HEK293 (cell line): ENCODE results near the gene SSBP2.

Experiments used
- CTCF ChIA-PET: fragments of 350-600 bp; formaldehyde crosslinking; extraction: SDS; loops from one replicate; lab custom pipeline; 2021; ENCODE audit warnings: antibody characterized with exemption; lab: Yijun Ruan, JAX
- POLR2A ChIA-PET: fragments of 300-600 bp; formaldehyde crosslinking; extraction: SDS; loops from one replicate; lab custom pipeline; 2020; ENCODE audit warnings: antibody characterized with exemption, inconsistent platforms; lab: Yijun Ruan, JAX
- H3K27ac ChIP-seq: fragments of 200-500 bp; sonication (Bioruptor generic); 2 replicates; pipeline ENCODE4 v1.5.1; 2014; ENCODE audit warnings: low read depth, low read length, control low read depth, inconsistent platforms; ENCODE audit errors: extremely low read depth
- H3K36me3 ChIP-seq, 2 experiments: fragments of 200-500 bp in 1 of 2; sonication (Bioruptor generic) in 1 of 2; 1 replicate in 1 of 2; 2 replicates in 1 of 2; pipeline ENCODE4 v1.5.1; 2014 to 2017; ENCODE audit warnings: inconsistent platforms in 2 of 2, low read length in 2 of 2; ENCODE audit not compliant: control insufficient read depth in 2 of 2, insufficient read depth in 1 of 2
- H3K4me1 ChIP-seq: fragments of 200-500 bp; sonication (Bioruptor generic); 2 replicates; pipeline ENCODE4 v1.5.1; 2014; ENCODE audit warnings: mild to moderate bottlenecking, low read length, inconsistent platforms; ENCODE audit not compliant: control insufficient read depth, insufficient read depth
- H3K4me3 ChIP-seq: 2 replicates; pipeline ENCODE4 v1.5.1; 2011; ENCODE audit warnings: low read depth, mild to moderate bottlenecking, control low read depth, low read length, moderate library complexity
- H3K9me3 ChIP-seq: fragments of 200-500 bp; sonication (Bioruptor generic); 2 replicates; pipeline ENCODE4 v1.5.1; 2014; ENCODE audit warnings: low read depth, low read length, inconsistent platforms; ENCODE audit not compliant: control insufficient read depth, insufficient read depth
- HOXA7 ChIP-seq: sonication (generic); formaldehyde crosslinking; IDR thresholded peaks from 2 replicates; pipeline ENCODE4 v1.8.1; 2022; ENCODE audit warnings: missing genetic modification reagents, borderline replicate concordance
- IKZF3 ChIP-seq: fragments of 450-650 bp; IDR thresholded peaks from 2 replicates; pipeline ENCODE4 v1.5.0; 2018; ENCODE audit warnings: missing biosample characterization, mild to moderate bottlenecking, missing genetic modification characterization, moderate library complexity
- MZF1 ChIP-seq: fragments of 450-650 bp; formaldehyde crosslinking; IDR thresholded peaks from 2 replicates; pipeline ENCODE4 v1.5.1; 2017; ENCODE audit warnings: missing biosample characterization, missing genetic modification characterization, borderline replicate concordance
- ZBTB21 ChIP-seq: fragments of 450-650 bp; formaldehyde crosslinking; IDR thresholded peaks from 2 replicates; pipeline ENCODE4 v1.5.1; 2017; ENCODE audit warnings: missing biosample characterization, missing genetic modification characterization
- ZBTB8A ChIP-seq: fragments of 450-650 bp; formaldehyde crosslinking; IDR thresholded peaks from 2 replicates; pipeline ENCODE4 v1.5.1; 2016; ENCODE audit warnings: missing biosample characterization, missing genetic modification characterization
- ZNF121 ChIP-seq: fragments of 450-650 bp; formaldehyde crosslinking; IDR thresholded peaks from 2 replicates; pipeline ENCODE4 v1.5.1; 2016; ENCODE audit warnings: missing biosample characterization, missing genetic modification characterization
- ZNF140 ChIP-seq: fragments of 450-650 bp; formaldehyde crosslinking; IDR thresholded peaks from 2 replicates; pipeline ENCODE4 v1.5.1; 2016; ENCODE audit warnings: missing biosample characterization, missing genetic modification characterization
- ZNF19 ChIP-seq: fragments of 450-650 bp; formaldehyde crosslinking; IDR thresholded peaks from 2 replicates; pipeline ENCODE4; 2016; ENCODE audit warnings: missing biosample characterization, missing genetic modification characterization, low read depth
- ZNF2 ChIP-seq: fragments of 450-650 bp; formaldehyde crosslinking; IDR thresholded peaks from 2 replicates; pipeline ENCODE4 v1.5.1; 2016; ENCODE audit warnings: missing biosample characterization, missing genetic modification characterization
- ZNF214 ChIP-seq: fragments of 450-650 bp; formaldehyde crosslinking; IDR thresholded peaks from 2 replicates; pipeline ENCODE4 v1.5.1; 2017; ENCODE audit warnings: missing biosample characterization, mild to moderate bottlenecking, missing genetic modification characterization, borderline replicate concordance
- ZNF292 ChIP-seq: fragments of 450-650 bp; formaldehyde crosslinking; IDR thresholded peaks from 2 replicates; pipeline ENCODE4 v1.5.1; 2016; ENCODE audit warnings: low read depth, missing biosample characterization, missing genetic modification characterization, borderline replicate concordance
- ZNF335 ChIP-seq: fragments of 450-650 bp; formaldehyde crosslinking; conservative IDR thresholded peaks from 2 replicates; pipeline ENCODE4 v1.5.1; 2016; ENCODE audit warnings: missing biosample characterization, missing genetic modification characterization
- ZNF37A ChIP-seq: fragments of 450-650 bp; IDR thresholded peaks from 2 replicates; pipeline ENCODE4 v1.5.1; 2018; ENCODE audit warnings: missing biosample characterization, missing genetic modification characterization
- ZNF426 ChIP-seq: fragments of 450-650 bp; formaldehyde crosslinking; IDR thresholded peaks from 2 replicates; pipeline ENCODE4 v1.5.1; 2017; ENCODE audit warnings: missing biosample characterization, missing genetic modification characterization, mild to moderate bottlenecking, inconsistent platforms, moderate library complexity
- ZNF549 ChIP-seq: fragments of 450-650 bp; IDR thresholded peaks from 2 replicates; pipeline ENCODE4 v1.5.1; 2018; ENCODE audit warnings: missing biosample characterization, missing genetic modification characterization, mild to moderate bottlenecking, inconsistent platforms, moderate library complexity
- ZNF555 ChIP-seq: fragments of 450-650 bp; formaldehyde crosslinking; conservative IDR thresholded peaks from 2 replicates; pipeline ENCODE4 v1.5.1; 2017; ENCODE audit warnings: missing biosample characterization, mild to moderate bottlenecking, missing genetic modification characterization, inconsistent platforms
- ZNF558 ChIP-seq: fragments of 450-650 bp; formaldehyde crosslinking; IDR thresholded peaks from 2 replicates; pipeline ENCODE4 v1.5.1; 2016; ENCODE audit warnings: missing biosample characterization, missing genetic modification characterization
- ZNF561 ChIP-seq: fragments of 450-650 bp; IDR thresholded peaks from 2 replicates; pipeline ENCODE4 v1.5.1; 2018; ENCODE audit warnings: missing biosample characterization, missing genetic modification characterization, borderline replicate concordance
- ZNF596 ChIP-seq: fragments of 450-650 bp; IDR thresholded peaks from 2 replicates; pipeline ENCODE4 v1.5.0; 2018; ENCODE audit warnings: missing biosample characterization, mild to moderate bottlenecking, missing genetic modification characterization, moderate library complexity
- ZNF677 ChIP-seq: fragments of 450-650 bp; IDR thresholded peaks from 2 replicates; pipeline ENCODE4 v1.5.0; 2018; ENCODE audit warnings: missing biosample characterization, mild to moderate bottlenecking, missing genetic modification characterization, moderate library complexity
- ZNF747 ChIP-seq: fragments of 450-650 bp; formaldehyde crosslinking; IDR thresholded peaks from 2 replicates; pipeline ENCODE4 v1.5.1; 2016; ENCODE audit warnings: missing biosample characterization, missing genetic modification characterization
- ZNF768 ChIP-seq: fragments of 450-650 bp; formaldehyde crosslinking; IDR thresholded peaks from 2 replicates; pipeline ENCODE4 v1.5.1; 2018; ENCODE audit warnings: missing biosample characterization, mild to moderate bottlenecking, missing genetic modification characterization
- ZNF776 ChIP-seq: fragments of 450-650 bp; formaldehyde crosslinking; IDR thresholded peaks from 2 replicates; pipeline ENCODE4 v1.5.0; 2017; ENCODE audit warnings: missing biosample characterization, missing genetic modification characterization, borderline replicate concordance
- ZSCAN23 ChIP-seq: fragments of 450-650 bp; formaldehyde crosslinking; IDR thresholded peaks from 2 replicates; pipeline ENCODE4 v1.5.1; 2016; ENCODE audit warnings: missing biosample characterization, missing genetic modification characterization
- TF ChIP-seq, protein P1 (sequence below): fragments of 450-650 bp; formaldehyde crosslinking; optimal IDR thresholded peaks from 2 replicates; pipeline ENCODE3; 2016; ENCODE audit warnings: missing biosample characterization, mild to moderate bottlenecking, missing genetic modification characterization
- TF ChIP-seq, protein P2 (sequence below): fragments of 450-650 bp; formaldehyde crosslinking; conservative IDR thresholded peaks from 2 replicates; pipeline ENCODE4 v1.5.1; 2016; ENCODE audit warnings: low read depth, missing biosample characterization, missing genetic modification characterization
- TF ChIP-seq, protein P3 (sequence below): fragments of 450-650 bp; formaldehyde crosslinking; IDR thresholded peaks from 2 replicates; pipeline ENCODE4 v1.5.1; 2016; ENCODE audit warnings: missing biosample characterization, missing genetic modification characterization
- TF ChIP-seq, protein P4 (sequence below): fragments of 450-650 bp; formaldehyde crosslinking; IDR thresholded peaks from 2 replicates; pipeline ENCODE4; 2016; ENCODE audit warnings: missing biosample characterization, missing genetic modification characterization

The SSBP2 gene

DNA sequence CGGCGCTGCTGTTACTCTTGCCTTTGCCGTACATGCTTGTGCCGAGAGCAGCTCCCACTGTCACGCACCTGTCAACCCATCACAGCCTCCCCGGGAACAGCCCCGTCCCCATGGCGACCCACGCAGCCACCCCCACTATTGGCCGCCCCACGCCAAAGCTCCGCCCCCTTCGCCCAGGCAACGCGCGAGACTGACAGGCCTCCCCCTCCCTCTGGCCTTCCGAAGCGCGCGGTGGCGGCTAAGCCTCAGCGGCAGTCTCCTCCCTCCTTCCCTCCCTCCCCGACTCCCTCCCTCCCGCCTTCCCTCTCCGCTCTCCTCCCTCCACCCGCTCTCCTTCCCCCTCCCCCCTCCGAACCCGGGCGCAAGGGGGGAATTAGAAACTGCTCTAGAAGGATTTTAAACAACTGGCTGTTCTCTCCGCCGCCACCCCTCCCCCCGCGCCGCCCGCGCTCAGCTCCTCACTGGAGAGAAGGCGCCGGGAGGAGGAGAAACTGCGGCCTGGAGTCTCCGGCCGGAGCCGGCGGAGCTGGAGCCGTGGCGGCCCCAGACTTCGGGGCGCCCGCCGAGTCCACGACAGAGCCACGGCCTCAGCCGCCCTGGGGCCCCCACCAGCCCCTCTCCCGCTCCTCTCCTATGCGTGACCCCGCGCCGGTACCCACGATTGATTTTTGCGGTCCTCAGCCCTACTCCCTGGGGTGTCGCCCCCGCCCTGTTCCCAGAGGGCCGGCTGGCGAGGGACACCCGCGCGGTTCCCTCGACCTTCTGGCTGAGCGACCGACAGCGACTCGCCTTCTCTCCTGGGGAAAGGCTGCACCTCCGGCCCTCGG, at the start of gene SSBP2:
SSBP2 (minus strand) TSS at position 89 of the 827 bp plus-strand sequence; CDS start at position 34, 55 bp downstream.
- no peaks in the 10 kb centered on the region for H3K36me3 ChIP-seq
- H3K4me3 ChIP-seq, result peak within 1 kb of the TSS; percentile 95
- H3K27ac ChIP-seq, result peak within 1 kb of the TSS; percentile 86
- no peaks in the 10 kb centered on the region for H3K9me3 ChIP-seq
- ChIA-PET CTCF (interaction anchor here (1.0 to 1.9 kb wide), 3 partner anchors 100 to 415 kb away, joined by 3 to 9 read pairs (median 4); no protein-coding TSS in a partner anchor), POLR2A (interaction anchor here (0.7 to 3.5 kb wide), 15 partner anchors 8 to 415 kb away, joined by 3 to 142 read pairs (median 4); partner anchors contain the start of gene ATG10)
- 0 out of 2 replicates have a peak, but pooled peaks cover 6% of the 10 kb centered on the region for H3K4me1 ChIP-seq
- TF ChIP-seq ZNF426, result no peak
- no peak for TF ChIP-seq ZNF549 (tag by site-specific recombination)
- TF ChIP-seq, protein P1, sequence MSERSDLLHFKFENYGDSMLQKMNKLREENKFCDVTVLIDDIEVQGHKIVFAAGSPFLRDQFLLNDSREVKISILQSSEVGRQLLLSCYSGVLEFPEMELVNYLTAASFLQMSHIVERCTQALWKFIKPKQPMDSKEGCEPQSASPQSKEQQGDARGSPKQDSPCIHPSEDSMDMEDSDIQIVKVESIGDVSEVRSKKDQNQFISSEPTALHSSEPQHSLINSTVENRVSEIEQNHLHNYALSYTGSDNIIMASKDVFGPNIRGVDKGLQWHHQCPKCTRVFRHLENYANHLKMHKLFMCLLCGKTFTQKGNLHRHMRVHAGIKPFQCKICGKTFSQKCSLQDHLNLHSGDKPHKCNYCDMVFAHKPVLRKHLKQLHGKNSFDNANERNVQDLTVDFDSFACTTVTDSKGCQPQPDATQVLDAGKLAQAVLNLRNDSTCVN, result peak; percentile 92
- TF ChIP-seq ZNF561, result peak; percentile 86; the same call in 1 of the 2 replicates
- peak; percentile 97 for TF ChIP-seq ZSCAN23
- TF ChIP-seq IKZF3 (tag by site-specific recombination), result peak; percentile 91
- TF ChIP-seq, protein P2, sequence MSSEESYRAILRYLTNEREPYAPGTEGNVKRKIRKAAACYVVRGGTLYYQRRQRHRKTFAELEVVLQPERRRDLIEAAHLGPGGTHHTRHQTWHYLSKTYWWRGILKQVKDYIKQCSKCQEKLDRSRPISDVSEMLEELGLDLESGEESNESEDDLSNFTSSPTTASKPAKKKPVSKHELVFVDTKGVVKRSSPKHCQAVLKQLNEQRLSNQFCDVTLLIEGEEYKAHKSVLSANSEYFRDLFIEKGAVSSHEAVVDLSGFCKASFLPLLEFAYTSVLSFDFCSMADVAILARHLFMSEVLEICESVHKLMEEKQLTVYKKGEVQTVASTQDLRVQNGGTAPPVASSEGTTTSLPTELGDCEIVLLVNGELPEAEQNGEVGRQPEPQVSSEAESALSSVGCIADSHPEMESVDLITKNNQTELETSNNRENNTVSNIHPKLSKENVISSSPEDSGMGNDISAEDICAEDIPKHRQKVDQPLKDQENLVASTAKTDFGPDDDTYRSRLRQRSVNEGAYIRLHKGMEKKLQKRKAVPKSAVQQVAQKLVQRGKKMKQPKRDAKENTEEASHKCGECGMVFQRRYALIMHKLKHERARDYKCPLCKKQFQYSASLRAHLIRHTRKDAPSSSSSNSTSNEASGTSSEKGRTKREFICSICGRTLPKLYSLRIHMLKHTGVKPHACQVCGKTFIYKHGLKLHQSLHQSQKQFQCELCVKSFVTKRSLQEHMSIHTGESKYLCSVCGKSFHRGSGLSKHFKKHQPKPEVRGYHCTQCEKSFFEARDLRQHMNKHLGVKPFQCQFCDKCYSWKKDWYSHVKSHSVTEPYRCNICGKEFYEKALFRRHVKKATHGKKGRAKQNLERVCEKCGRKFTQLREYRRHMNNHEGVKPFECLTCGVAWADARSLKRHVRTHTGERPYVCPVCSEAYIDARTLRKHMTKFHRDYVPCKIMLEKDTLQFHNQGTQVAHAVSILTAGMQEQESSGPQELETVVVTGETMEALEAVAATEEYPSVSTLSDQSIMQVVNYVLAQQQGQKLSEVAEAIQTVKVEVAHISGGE (tag by site-specific recombination), result 0 out of 2 replicates have a peak, but pooled peaks have one; percentile 41
- no peak for TF ChIP-seq HOXA7
- TF ChIP-seq ZNF677 (tag by site-specific recombination), result no peak
- TF ChIP-seq ZNF19, result no peak
- TF ChIP-seq ZNF768, result no peak
- TF ChIP-seq ZNF2, result peak; percentile 76
- peak; percentile 81 for TF ChIP-seq ZNF335
- peak; percentile 92 for TF ChIP-seq ZBTB8A (tag by site-specific recombination)
- peak; percentile 76 for TF ChIP-seq ZNF558
- TF ChIP-seq ZNF596 (tag by site-specific recombination), result no peak; the same call in 1 of the 2 replicates
- no peak for TF ChIP-seq ZNF292
- TF ChIP-seq ZNF555 (tag by site-specific recombination), result no peak
- no peak for TF ChIP-seq ZNF214 (tag by site-specific recombination)
- TF ChIP-seq ZNF121 (tag by site-specific recombination), result peak; percentile 60
- TF ChIP-seq, protein P3, sequence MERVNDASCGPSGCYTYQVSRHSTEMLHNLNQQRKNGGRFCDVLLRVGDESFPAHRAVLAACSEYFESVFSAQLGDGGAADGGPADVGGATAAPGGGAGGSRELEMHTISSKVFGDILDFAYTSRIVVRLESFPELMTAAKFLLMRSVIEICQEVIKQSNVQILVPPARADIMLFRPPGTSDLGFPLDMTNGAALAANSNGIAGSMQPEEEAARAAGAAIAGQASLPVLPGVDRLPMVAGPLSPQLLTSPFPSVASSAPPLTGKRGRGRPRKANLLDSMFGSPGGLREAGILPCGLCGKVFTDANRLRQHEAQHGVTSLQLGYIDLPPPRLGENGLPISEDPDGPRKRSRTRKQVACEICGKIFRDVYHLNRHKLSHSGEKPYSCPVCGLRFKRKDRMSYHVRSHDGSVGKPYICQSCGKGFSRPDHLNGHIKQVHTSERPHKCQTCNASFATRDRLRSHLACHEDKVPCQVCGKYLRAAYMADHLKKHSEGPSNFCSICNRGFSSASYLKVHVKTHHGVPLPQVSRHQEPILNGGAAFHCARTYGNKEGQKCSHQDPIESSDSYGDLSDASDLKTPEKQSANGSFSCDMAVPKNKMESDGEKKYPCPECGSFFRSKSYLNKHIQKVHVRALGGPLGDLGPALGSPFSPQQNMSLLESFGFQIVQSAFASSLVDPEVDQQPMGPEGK (tag by site-specific recombination), result peak; percentile 94
- TF ChIP-seq ZNF140 (tag by site-specific recombination), result no peak
- TF ChIP-seq, protein P4, sequence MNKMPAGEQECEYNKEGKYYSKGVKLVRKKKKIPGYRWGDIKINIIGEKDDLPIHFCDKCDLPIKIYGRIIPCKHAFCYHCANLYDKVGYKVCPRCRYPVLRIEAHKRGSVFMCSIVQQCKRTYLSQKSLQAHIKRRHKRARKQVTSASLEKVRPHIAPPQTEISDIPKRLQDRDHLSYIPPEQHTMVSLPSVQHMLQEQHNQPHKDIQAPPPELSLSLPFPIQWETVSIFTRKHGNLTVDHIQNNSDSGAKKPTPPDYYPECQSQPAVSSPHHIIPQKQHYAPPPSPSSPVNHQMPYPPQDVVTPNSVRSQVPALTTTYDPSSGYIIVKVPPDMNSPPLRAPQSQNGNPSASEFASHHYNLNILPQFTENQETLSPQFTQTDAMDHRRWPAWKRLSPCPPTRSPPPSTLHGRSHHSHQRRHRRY (tag by site-specific recombination), result no peak; the same call in 1 of the 2 replicates
- no peak for TF ChIP-seq ZNF747 (tag by site-specific recombination)
- 0 out of 2 replicates have a peak, but pooled peaks have one; percentile 54 for TF ChIP-seq MZF1
- TF ChIP-seq ZNF37A (tag by site-specific recombination), result no peak
- TF ChIP-seq ZNF776, result no peak
- TF ChIP-seq ZBTB21 (tag by site-specific recombination), result peak; percentile 65; the same call in 1 of the 2 replicates
